ENCODE measurements around the gene UACA.

Gene UACA

DNA sequence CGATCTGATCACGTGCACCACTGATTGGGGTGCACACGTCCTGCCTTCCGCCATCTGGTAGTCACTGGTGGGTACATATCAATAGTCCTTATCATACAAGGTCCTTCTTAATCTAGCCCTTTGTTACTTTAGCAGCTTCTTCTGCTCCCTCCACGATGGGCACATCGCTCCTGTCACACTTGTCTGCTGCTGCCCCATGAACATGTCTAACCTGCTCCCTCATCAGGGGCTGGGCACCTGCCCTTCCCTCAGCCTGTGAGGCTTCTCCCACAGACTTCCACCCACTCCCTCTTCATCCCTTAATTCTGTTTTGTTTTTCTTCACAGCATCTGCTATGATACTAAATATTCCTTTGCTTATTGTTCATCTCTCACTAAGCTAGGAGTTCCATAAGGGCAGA lies 82.5 kb downstream of the UACA start:
- DNase-seq (ENCODE audit: extremely low read depth, insufficient read length) = no peak
- TF ChIP-seq, protein P1, sequence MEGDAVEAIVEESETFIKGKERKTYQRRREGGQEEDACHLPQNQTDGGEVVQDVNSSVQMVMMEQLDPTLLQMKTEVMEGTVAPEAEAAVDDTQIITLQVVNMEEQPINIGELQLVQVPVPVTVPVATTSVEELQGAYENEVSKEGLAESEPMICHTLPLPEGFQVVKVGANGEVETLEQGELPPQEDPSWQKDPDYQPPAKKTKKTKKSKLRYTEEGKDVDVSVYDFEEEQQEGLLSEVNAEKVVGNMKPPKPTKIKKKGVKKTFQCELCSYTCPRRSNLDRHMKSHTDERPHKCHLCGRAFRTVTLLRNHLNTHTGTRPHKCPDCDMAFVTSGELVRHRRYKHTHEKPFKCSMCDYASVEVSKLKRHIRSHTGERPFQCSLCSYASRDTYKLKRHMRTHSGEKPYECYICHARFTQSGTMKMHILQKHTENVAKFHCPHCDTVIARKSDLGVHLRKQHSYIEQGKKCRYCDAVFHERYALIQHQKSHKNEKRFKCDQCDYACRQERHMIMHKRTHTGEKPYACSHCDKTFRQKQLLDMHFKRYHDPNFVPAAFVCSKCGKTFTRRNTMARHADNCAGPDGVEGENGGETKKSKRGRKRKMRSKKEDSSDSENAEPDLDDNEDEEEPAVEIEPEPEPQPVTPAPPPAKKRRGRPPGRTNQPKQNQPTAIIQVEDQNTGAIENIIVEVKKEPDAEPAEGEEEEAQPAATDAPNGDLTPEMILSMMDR (IDR thresholded peaks at IDR 0.05; ENCODE audit: insufficient read depth, low read length, poor library complexity, severe bottlenecking) = no peak
- Histone ChIP-seq H3K4me3 (replicated peaks; ENCODE audit: low read depth, low read length) (no peak overlapping the region), H3K27me3 (replicated peaks; ENCODE audit: control insufficient read depth, insufficient read depth, low read length) (no peaks in the 10 kb centered on the region), H3K36me3 (ENCODE audit: control insufficient read depth, insufficient read depth, low read length) (no peaks in the 10 kb centered on the region)

DNA sequence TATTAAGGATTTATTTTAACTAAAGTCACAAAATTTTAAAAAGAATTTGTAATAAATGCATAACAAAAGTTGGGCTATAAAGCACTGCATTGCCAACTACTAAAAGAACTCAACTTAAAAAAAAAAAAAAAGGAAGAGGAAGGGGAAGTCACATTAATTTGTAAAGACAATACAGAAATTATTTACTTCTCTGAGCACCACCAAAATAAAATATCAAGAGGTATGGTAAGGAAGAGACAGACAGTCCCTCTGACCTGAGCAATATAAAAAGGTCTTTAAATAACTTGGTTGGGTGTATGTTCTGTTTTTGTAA lies 83.5 kb downstream of the UACA start:
- Histone ChIP-seq H3K27me3 (replicated peaks; ENCODE audit: control insufficient read depth, insufficient read depth, low read length) (no peaks in the 10 kb centered on the region), H3K4me3 (replicated peaks; ENCODE audit: low read depth, low read length) (no peak overlapping the region), H3K36me3 (ENCODE audit: control insufficient read depth, insufficient read depth, low read length) (no peaks in the 10 kb centered on the region)
- DNase-seq (ENCODE audit: extremely low read depth, insufficient read length) = no peak
- TF ChIP-seq, protein P1 (IDR thresholded peaks at IDR 0.05; ENCODE audit: insufficient read depth, low read length, poor library complexity, severe bottlenecking) = no peak

DNA sequence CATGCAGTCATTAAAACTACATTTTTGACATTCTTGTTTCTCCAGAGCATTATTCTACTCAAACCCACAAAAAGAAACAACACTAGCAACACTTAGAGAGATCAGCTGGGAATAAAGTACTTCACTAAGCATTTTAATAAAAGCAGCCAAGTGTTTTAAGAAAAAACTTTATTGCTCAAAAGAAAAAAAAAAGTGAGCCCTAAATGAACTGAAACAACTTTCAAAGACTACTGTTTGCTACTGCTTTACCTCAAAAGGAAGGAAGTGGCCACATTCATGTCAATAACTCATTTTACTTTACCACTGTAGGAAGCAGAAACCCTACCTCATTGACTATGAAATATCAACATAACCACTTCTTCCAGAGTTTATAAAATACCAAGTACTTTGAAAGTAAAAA lies 91.3 kb downstream of the UACA start:
- no peaks in the 10 kb centered on the region for H3K27me3 ChIP-seq (replicated peaks; ENCODE audit: control insufficient read depth, insufficient read depth, low read length)
- TF ChIP-seq, protein P1 (IDR thresholded peaks at IDR 0.05; ENCODE audit: insufficient read depth, low read length, poor library complexity, severe bottlenecking) = no peak
- no peaks in the 10 kb centered on the region for H3K36me3 ChIP-seq (ENCODE audit: control insufficient read depth, insufficient read depth, low read length)
- no peak overlapping the region for H3K4me3 ChIP-seq (replicated peaks; ENCODE audit: low read depth, low read length)
- DNase-seq (ENCODE audit: extremely low read depth, insufficient read length) = peak; percentile 36

- TF ChIP-seq, protein P1 (IDR thresholded peaks at IDR 0.05; ENCODE audit: insufficient read depth, low read length, poor library complexity, severe bottlenecking) = no peak
- Histone ChIP-seq H3K4me3 (replicated peaks; ENCODE audit: low read depth, low read length) (no peak overlapping the region), H3K27me3 (replicated peaks; ENCODE audit: control insufficient read depth, insufficient read depth, low read length) (no peaks in the 10 kb centered on the region), H3K36me3 (ENCODE audit: control insufficient read depth, insufficient read depth, low read length) (no peaks in the 10 kb centered on the region)
- DNase-seq (ENCODE audit: extremely low read depth, insufficient read length) = no peak
Measured at GRCh38 chr15:70670680-70671079, 92.7 kb downstream of the UACA start.

DNA sequence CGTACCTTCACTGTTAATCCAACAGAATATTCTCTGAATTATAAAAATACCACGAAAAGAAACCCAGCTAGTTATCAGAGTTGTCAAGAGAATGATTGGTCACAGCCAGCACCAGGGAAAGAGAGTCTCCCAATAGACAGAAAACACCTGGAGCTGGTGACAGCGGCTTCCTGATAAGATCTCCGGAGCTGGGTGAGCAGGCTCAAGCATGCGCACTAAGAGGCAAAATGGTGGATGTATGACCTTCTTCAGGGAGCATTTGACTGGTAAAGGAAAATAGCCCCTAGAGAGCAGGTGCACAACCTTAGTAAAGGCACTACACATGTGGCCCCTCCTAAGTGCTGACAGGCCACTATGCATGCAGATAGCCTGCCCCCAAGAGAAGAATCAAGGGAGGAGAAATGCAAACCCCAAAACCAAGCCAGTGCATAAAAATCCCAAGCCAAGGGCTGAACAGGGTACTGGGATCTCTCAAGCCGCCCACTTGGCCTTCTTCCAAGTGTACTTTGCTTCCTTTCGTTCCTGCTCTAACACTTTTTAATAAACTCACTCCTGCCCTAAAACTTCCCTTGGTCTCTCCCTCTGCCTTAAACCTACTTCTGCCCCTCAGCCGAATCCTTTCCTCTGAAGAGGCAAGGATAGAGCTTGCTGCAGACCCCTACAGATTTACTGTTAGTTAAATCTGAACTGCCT lies 93.2 kb downstream of the UACA start:
- no peaks in the 10 kb centered on the region for H3K27me3 ChIP-seq (replicated peaks; ENCODE audit: control insufficient read depth, insufficient read depth, low read length)
- H3K4me3 ChIP-seq (replicated peaks; ENCODE audit: low read depth, low read length) = no peak overlapping the region
- TF ChIP-seq, protein P1 (IDR thresholded peaks at IDR 0.05; ENCODE audit: insufficient read depth, low read length, poor library complexity, severe bottlenecking) = no peak
- no peaks in the 10 kb centered on the region for H3K36me3 ChIP-seq (ENCODE audit: control insufficient read depth, insufficient read depth, low read length)
- DNase-seq (ENCODE audit: extremely low read depth, insufficient read length) = no peak

All from GM06990 (cell line).